Stimulated activated CD4-positive, alpha-beta T cell treated with anti-CD3 and anti-CD28 coated beads, Interleukin-2, amount 100 ng/mL, for 48 hours (primary cell): ENCODE results near the gene CDK2.
"Not testable (repeated sequence)": the region's sequence is repeated elsewhere in the genome, so short reads cannot be mapped to it uniquely, and the experiment has no call there.

ENCODE experiments used
- DNase-seq, 2 donors: peaks; one replicate each; pipeline ENCODE4 v3.0.0-alpha.2; 2020

CDK2 gene

GRCh38 chr12:55938826-55939501 is 27.7 kb upstream of the CDK2 start:
- no peak for DNase-seq

DNA sequence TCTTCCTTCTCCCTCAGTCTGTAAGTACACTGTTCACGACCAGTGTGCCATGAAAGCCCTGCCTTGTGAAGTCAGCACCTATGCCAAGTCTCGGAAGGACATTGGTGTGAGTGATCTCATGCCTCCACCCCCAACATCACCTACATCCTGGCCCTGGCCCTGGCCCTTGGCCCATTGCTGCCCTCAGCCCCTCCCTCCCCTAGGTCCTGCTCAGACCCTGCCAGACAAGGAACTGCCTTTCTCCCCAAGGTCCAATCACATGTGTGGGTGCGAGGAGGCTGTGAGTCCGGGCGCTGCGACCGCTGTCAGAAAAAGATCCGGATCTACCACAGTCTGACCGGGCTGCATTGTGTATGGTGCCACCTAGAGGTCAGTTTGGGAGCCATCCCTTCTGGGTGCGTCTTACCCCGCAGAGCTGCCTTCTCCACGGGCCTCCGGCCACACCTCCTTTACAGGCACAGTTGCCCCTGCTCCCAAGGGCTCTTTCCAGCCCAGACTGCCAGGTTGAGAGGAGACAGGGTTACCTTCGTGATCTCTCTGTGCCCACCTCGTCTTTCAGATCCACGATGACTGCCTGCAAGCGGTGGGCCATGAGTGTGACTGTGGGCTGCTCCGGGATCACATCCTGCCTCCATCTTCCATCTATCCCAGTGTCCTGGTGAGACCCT is 26.4 kb upstream of the CDK2 start:
- DNase-seq, result peak; percentile 79 to 80

- DNase-seq, result no peak
Observed at GRCh38 chr12:55942055-55942454, 24.6 kb upstream of the CDK2 start.

GRCh38 chr12:55942577-55943136 is 24.0 kb upstream of the CDK2 start:
- DNase-seq, result no peak

DNA sequence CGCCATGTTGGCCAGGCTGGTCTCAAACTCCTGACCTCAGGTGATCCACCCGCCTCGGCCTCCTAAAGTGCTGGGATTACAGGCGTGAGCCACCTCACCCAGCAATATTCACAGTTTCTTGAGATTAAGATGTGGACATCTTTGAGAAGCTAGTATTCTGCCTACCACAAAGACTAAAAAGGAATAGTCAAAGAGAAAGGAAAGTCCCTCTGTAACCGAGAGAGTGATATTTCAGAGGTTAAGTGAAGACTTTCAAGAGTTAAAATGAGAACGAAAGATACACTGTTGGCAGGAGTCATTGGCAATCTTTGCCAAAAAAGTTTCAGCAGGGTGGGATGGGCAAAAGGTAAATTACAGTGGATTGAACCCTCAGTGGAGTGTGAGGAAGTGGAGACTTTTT is 20.1 kb upstream of the CDK2 start:
- DNase-seq, result no peak

- no peak for DNase-seq
Observed at GRCh38 chr12:55955344-55955743, 11.3 kb upstream of the CDK2 start.

DNA sequence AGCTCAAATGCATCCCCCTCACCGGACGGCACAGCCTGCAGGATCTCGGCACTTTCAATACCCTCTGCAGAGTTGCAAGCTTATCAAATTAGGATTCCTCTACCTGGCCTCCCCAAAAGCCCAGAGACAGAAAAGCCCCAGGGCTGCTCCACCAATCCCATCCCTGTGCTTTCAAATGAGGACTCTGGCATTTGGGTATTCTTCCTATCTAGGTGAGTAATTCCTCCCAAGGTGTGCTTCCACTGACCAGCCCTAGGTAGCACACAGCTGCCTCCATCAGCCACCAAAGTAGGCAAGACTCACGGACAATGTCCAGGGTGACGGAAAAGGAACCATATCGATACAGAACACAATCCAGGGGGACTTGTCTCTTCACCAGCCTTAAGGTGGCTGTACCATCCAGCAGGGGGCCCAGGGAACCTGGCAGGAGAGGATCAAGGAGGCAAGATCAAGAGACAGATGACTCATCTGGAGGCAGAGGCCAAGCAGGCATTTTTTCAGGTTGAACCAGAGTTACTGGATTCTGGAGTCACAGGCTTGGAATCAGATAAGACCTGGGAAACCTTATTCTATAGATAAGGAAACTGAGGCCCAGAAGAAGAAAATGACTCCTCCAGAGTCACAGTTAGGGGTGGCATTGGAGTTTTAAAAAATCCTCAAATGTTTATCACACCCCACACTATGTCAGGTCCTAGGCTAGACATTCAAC is 10.7 kb upstream of the CDK2 start:
- DNase-seq, result peak in 1 of 2 donors; percentile 42

DNA sequence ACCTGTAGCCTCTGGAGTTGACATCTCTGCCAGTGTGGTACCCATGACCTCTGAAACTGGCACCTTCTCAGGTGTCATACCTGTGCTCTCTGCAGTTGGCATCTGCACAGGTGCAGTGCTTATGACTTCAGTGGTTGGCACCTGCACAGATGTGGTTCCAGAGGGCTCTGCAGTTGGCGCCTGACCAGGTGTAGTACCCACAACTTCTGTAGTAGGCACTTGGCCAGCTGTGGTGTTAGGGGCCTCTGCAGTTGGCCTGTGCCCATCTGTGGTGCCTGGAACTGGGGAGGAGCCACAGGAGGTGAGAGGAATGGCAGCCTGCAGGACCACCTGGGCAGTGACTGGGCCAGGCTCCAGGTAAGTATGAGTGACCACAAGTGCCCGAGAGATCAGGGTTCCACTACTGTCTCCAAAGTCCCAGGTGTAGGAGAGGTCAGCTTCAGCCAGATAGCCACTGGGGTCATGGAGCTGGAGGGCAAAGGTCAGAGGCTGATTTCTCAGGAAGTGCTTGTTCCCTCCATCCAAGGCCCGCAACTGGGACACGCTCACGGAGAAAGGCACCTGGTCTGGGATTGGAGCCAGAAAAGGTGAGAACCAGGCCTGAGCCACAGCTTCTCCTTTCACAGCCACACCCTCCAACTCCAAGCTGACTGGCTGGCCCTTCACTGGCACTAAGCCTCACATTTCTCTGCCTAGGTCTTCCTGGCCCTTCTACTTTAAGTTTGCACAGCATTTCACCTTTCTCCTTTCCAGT is 9.3 kb upstream of the CDK2 start:
- DNase-seq, result no peak

DNA sequence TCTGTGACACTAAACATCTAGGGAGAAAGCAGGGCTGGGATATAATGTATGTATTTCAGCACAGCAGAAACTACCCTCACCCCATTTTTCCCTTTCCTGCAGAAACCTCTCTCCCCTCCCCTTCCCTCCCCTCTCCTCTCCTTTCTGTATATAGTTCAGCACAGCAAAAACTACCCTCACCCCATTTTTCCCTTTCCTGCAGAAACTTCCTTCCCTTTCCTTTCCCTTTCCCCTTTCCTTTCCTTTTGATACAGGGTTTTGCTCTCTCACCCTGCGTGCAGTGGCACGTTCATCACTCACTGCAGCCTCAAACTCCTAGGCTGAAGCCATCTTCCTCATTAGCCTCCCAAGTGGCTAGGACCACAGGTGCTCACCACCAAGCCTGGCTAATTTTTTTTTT is 2.9 kb upstream of the CDK2 start:
- DNase-seq, result no peak

DNA sequence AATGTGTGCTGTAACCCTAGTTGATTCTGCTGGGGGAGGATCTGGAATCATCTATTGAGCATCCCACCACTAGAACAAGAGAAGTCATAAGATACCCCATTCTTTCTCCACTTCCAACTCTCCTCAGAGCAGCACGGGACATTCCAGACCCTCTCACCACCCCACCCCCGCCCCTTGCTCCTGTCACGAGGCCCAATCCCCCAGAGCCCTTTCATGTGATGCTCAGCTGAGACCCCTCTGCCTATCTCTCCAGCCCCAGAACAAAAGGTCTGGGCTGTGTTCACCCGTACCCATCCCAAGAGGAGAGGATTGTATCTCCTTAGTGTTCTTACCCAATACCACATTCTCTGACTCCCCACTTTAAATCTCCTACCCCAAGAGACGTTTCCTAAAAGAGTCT is 1.4 kb upstream of the CDK2 start:
- DNase-seq, result no peak

DNA sequence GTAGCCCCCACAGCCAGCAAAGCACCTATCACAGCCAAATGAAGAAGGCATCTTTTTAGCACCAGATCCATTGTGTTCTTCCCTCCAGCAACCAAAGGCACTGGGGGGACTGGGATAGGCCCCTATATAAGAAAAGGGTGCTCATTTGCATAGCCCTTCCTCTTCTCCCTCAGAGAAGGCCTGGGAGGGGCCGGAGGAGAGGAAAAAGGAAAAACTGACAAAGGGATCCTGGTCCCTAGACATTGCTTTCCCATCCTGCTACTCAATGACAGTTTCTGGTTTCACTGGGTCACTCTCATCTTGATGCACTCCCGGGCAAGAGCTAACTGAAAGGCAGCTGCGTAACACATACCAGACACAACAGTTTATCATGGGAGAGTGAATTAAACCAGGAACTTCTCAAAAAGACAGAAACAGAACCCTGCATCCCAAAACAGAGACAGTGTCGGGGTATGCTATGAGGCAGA is 656 bp upstream of the CDK2 start, which contains the start of gene PMEL:
PMEL (minus strand) TSS at position 102 of the 467 bp plus-strand sequence; CDS start at position 71, 31 bp downstream.
- no peak for DNase-seq

DNA sequence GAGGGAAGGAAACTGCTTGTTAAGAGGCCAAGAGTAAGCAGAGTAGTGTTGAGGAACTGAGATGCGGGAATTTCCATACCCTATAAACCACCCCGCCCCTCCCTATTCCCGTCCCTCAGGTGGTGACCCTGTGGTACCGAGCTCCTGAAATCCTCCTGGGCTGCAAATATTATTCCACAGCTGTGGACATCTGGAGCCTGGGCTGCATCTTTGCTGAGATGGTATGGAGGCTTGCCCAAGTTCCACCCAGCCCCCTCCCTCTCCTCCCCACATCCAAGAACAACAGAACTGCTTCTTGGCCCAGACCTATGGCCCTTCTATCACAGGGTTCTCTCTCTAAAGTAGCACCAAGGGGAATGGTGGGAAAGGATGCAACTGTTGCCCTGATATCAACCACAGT is 2.7 kb downstream of the CDK2 start:
- no peak for DNase-seq

GRCh38 chr12:55970775-55971174 is 4.1 kb downstream of the CDK2 start:
- no peak for DNase-seq

- DNase-seq, result no peak
Observed at GRCh38 chr12:55972042-55972441, 5.4 kb downstream of the CDK2 start.

DNA sequence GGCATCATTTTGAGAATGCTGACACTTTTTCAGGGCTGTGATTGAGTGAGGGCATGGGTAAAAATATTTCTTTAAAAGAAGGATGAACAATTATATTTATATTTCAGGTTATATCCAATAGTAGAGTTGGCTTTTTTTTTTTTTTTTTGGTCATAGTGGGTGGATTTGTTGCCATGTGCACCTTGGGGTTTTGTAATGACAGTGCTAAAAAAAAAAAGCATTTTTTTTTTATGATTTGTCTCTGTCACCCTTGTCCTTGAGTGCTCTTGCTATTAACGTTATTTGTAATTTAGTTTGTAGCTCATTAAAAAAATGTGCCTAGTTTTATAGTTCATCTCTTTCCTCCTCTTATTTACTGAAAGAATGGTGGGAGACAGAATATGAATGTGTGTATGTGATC is 5.8 kb downstream of the CDK2 start:
- no peak for DNase-seq

GRCh38 chr12:55972911-55973598 is 6.4 kb downstream of the CDK2 start:
- no peak for DNase-seq

GRCh38 chr12:55973599-55974307 is 7.1 kb downstream of the CDK2 start, which contains the start of gene RAB5B:
TSS of gene RAB5B (plus strand) at chr12:55974078. CDS start at chr12:55986961, 12,883 bp downstream.
- peak; percentile 89 to 95 for DNase-seq

- DNase-seq, result peak; percentile 20 to 23
Observed at GRCh38 chr12:55974308-55974730, 7.7 kb downstream of the CDK2 start.

DNA sequence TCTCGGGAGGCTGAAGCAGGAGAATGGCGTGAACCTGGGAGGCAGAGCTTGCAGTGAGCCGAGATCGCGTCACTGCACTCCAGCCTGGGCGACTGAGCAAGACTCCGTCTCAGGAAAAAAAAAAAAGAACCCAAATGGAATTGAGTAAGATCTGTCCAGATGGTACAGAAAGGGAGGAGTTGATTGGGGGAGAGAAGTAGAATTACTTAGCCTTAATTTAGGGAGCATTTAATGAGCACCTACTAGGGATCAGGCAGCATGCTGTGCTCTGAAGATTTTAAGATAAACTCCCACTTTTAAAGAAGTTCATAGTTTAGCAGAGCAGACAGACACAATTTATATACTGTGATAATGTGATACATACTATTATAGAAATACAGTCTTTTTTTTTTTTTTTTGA is 11.8 kb downstream of the CDK2 start:
- no peak for DNase-seq

DNA sequence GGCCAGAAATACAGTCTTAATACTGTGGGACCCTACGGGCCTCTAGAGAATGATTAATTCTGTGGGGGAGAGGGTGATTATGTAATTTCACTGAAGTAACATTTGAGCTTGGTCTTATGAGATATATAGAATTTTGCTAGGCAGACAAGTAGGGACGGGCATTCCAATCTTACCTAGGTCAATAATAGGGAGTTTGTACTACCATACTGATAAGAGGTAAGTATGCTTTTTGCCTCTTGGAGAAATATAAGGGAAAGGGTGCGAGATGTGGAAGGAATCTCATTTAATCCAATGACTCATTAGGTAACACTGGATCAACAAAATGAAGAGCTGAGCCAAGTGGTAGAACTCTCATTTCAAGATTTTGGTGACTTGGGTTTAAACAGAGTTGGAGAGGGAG is 12.4 kb downstream of the CDK2 start:
- no peak for DNase-seq

- not testable (repeated sequence) for DNase-seq
Observed at GRCh38 chr12:55981882-55982281, 15.3 kb downstream of the CDK2 start.
